IPS-15b (cell line): ENCODE measurements around the gene SEPHS2.

Source experiments
- H3K27me3 ChIP-seq: one replicate; pipeline ENCODE4 v1.6.1; 2013; ENCODE audit warnings: low read length; ENCODE audit not compliant: control insufficient read depth, insufficient read depth
- H3K36me3 ChIP-seq: one replicate; pipeline ENCODE4 v1.6.1; 2013; ENCODE audit warnings: low read length; ENCODE audit not compliant: control insufficient read depth, insufficient read depth
- H3K4me1 ChIP-seq: one replicate; pipeline ENCODE4 v1.6.1; 2013; ENCODE audit warnings: mild to moderate bottlenecking, low read length; ENCODE audit not compliant: control insufficient read depth, insufficient read depth
- H3K4me3 ChIP-seq: one replicate; pipeline ENCODE4 v1.5.1; 2013; ENCODE audit warnings: low read depth, low read length
- H3K9ac ChIP-seq: one replicate; pipeline ENCODE4 v1.6.1; 2013; ENCODE audit warnings: low read depth, mild to moderate bottlenecking, low read length
- H3K9me3 ChIP-seq: one replicate; pipeline ENCODE4 v1.6.1; 2013; ENCODE audit warnings: mild to moderate bottlenecking, low read length; ENCODE audit not compliant: control insufficient read depth, insufficient read depth

SEPHS2 gene, protein sequence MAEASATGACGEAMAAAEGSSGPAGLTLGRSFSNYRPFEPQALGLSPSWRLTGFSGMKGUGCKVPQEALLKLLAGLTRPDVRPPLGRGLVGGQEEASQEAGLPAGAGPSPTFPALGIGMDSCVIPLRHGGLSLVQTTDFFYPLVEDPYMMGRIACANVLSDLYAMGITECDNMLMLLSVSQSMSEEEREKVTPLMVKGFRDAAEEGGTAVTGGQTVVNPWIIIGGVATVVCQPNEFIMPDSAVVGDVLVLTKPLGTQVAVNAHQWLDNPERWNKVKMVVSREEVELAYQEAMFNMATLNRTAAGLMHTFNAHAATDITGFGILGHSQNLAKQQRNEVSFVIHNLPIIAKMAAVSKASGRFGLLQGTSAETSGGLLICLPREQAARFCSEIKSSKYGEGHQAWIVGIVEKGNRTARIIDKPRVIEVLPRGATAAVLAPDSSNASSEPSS

DNA sequence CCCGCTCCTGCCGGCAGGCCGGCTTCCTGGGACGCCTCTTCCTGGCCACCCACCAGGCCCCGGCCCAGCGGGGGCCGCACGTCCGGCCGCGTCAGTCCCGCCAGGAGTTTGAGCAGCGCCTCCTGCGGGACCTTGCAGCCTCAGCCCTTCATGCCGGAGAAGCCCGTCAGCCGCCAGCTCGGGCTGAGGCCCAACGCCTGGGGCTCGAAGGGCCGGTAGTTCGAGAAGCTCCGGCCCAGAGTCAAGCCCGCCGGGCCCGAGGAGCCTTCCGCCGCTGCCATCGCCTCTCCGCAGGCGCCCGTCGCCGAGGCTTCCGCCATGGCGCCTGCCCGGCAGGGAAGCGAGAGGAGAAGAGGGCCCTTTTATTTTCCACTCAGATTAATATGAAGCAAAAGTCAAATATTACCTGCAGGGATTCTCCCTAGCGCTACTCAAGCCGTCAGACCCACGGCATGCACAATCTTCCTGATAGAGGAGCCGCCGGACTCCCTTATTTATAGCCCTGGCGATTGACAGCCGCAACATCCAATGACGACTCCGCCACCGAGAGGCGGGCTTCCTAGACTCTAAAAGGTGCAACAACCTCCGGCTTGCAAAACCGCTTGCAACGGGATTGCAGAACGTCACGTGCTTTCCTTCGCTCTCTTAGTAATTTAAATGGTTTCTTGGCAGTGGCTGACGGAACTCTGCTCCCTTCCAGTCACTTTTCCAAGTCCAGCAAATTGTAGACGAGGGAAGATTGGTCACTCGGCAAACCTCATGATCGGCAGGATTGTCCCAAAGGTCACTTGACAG, at the start of gene SEPHS2:
TSS of gene SEPHS2 (minus strand) at position 467 of the 795 bp plus-strand sequence. CDS start at position 320, 147 bp downstream.
- H3K9me3 ChIP-seq, result no peaks in the 10 kb centered on the region
- peaks cover 4% of the 10 kb centered on the region for H3K27me3 ChIP-seq
- peak within 1 kb of the TSS; percentile 85 for H3K9ac ChIP-seq
- peaks cover 3% of the 10 kb centered on the region for H3K4me1 ChIP-seq
- H3K4me3 ChIP-seq, result peak within 1 kb of the TSS; percentile 93
- H3K36me3 ChIP-seq, result peaks cover 2% of the 10 kb centered on the region

DNA sequence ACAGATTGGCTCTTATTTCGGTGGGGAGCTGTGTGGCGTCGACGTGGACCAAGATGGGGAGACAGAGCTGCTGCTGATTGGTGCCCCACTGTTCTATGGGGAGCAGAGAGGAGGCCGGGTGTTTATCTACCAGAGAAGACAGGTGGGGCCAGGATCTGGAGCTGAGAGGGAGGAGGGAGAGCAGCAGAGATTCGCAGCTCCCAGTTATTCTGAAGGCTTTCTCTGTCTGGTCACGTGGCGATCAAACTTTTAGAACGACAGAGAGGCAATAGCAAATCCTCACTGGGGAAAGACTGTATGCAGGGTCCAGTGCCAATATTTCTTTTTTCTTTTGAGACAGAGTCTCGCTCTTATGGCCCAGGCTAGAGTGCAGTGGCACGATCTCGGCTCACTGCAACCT, 49.0 kb upstream of the SEPHS2 start:
- H3K9me3 ChIP-seq, result no peaks in the 10 kb centered on the region
- no peaks in the 10 kb centered on the region for H3K36me3 ChIP-seq
- no peak overlapping the region for H3K9ac ChIP-seq
- no peaks in the 10 kb centered on the region for H3K4me1 ChIP-seq
- H3K27me3 ChIP-seq, result no peaks in the 10 kb centered on the region
- H3K4me3 ChIP-seq, result no peak overlapping the region

DNA sequence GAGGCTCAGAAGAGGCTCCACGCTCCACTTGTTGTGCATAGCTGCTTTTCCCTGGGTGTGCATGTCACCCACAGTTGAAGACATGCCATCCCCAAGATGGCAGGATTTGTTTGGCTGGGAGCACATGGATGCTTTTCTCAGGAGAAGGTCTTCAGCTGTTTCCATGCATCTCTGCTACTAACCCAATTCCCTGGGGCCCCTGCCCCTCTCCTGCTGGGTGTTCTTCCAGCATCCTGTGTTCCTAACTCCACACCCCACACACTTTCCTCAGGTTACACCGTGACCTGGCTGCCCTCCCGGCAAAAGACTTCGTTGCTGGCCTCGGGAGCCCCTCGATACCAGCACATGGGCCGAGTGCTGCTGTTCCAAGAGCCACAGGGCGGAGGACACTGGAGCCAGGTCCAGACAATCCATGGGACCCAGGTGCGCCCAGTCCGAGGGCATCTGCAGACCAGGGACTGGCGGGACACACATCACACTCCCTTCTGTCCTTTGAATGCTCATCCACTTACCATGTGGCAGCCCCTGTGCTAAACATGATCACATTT, 48.3 kb upstream of the SEPHS2 start:
- Histone ChIP-seq H3K36me3 (no peaks in the 10 kb centered on the region), H3K4me1 (no peaks in the 10 kb centered on the region), H3K27me3 (no peaks in the 10 kb centered on the region), H3K9me3 (no peaks in the 10 kb centered on the region), H3K4me3 (no peak overlapping the region), H3K9ac (no peak overlapping the region)

DNA sequence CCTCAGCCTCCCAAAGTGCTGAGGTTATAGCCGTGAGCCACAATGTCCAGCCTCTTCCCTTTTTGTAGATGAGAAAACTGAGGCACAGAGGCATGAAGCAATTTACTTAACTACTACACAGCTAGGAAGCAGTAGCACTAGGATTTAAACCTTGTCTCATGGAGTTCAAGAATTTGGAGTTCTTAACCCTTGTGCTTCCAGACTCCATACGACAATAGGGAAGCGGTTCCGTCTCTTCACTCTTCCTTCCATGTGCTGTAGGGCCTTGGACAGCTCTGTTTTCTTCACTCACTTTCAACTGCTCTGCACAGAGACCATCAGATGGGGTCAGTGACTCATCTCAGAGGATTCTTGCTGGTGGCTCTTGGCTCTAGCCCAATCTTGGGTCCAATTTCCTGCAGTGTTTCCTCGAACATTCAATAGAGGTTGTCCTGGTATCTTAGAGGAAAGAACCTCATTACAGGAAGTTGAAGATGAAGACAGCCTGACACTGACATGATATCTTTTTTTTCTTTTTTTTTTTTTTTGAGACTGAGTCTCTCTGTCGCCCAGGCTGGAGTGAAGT, 46.2 kb upstream of the SEPHS2 start:
- no peaks in the 10 kb centered on the region for H3K36me3 ChIP-seq
- H3K27me3 ChIP-seq, result no peaks in the 10 kb centered on the region
- no peak overlapping the region for H3K4me3 ChIP-seq
- H3K9ac ChIP-seq, result no peak overlapping the region
- no peaks in the 10 kb centered on the region for H3K9me3 ChIP-seq
- peaks cover 2% of the 10 kb centered on the region for H3K4me1 ChIP-seq

DNA sequence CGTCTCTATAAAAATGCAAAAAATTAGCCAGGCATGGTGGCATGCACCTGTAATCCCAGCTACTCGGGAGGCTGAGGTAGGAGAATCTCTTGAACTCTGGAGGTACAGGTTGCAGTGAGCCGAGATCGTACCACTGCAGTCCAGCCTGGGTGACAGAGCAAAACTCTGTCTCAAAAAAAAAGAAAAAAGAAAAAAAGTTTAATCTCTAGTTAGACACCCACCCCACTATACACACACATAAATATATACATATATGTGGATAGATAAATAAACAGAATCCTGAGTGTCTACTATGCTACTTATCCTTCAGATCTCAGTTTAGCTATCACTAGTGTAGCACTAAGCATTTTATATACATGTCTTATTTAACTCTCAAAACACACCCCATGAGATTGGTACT, 45.6 kb upstream of the SEPHS2 start:
- no peak overlapping the region for H3K9ac ChIP-seq
- no peaks in the 10 kb centered on the region for H3K27me3 ChIP-seq
- H3K36me3 ChIP-seq, result no peaks in the 10 kb centered on the region
- peaks cover 2% of the 10 kb centered on the region for H3K4me1 ChIP-seq
- no peak overlapping the region for H3K4me3 ChIP-seq
- H3K9me3 ChIP-seq, result no peaks in the 10 kb centered on the region

DNA sequence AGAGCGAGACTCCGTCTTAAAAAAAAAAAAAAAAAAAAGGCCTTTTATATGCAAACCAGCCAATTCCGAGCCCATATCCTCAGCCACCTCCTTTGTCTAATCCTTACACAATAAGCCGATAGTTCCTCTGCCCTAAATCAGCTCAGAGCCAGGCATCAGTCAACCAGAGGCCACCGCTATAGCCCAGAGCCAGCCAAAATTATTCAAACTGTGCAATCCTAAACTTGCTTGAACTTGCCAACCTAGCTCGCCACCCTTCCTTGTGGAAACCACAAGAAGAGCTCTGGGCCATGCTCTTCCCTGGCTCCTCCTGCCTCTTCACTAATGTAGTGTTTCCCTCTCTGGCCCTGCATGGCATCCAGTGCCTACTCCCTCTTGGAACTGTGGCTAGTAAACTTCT, 44.5 kb upstream of the SEPHS2 start:
- Histone ChIP-seq H3K36me3 (no peaks in the 10 kb centered on the region), H3K27me3 (no peaks in the 10 kb centered on the region)

DNA sequence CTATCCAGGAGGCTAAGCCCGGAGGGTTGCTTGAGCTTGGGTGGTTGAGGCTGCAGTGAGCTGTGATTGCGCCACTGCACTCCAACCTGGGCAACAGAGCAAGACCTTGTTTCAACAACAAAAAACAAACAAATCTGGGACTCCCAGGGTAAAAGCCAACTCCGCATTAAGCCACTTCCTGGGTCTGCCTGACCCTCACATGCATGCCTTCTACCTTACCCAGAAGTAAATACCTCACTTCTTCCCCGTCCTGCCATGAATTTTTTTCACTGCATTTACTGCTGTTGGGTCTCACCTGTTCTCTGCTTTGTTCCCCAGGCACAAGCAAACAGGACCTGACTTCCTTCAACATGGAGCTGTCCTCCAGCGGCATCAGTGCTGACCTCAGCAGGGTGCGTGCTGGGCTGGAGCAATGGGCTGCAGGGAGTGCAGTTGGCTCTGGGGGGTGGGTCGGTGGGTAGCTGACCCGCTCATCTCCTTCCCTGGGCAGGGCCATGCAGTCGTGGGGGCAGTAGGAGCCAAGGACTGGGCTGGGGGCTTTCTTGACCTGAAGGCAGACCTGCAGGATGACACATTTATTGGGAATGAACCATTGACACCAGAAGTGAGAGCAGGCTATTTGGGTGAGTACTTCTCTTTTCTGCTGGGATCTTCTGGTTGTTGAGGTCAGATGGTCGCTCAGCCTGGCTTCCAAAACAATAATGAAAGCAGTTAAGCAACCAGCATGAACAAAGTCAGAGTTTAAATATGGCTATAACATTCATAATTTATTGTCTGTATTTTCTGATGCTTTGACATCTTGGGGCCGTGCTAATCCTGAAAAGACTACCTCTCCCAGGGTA, 43.3 kb upstream of the SEPHS2 start:
- Histone ChIP-seq H3K27me3 (no peaks in the 10 kb centered on the region), H3K4me3 (no peak overlapping the region), H3K9ac (no peak overlapping the region), H3K9me3 (no peaks in the 10 kb centered on the region), H3K4me1 (peaks cover 2% of the 10 kb centered on the region), H3K36me3 (no peaks in the 10 kb centered on the region)

More for the DNA sequence above, 44.5 kb upstream of the SEPHS2 start:
- Histone ChIP-seq H3K9ac (no peak overlapping the region), H3K4me1 (peaks cover 2% of the 10 kb centered on the region), H3K4me3 (no peak overlapping the region), H3K9me3 (no peaks in the 10 kb centered on the region)

DNA sequence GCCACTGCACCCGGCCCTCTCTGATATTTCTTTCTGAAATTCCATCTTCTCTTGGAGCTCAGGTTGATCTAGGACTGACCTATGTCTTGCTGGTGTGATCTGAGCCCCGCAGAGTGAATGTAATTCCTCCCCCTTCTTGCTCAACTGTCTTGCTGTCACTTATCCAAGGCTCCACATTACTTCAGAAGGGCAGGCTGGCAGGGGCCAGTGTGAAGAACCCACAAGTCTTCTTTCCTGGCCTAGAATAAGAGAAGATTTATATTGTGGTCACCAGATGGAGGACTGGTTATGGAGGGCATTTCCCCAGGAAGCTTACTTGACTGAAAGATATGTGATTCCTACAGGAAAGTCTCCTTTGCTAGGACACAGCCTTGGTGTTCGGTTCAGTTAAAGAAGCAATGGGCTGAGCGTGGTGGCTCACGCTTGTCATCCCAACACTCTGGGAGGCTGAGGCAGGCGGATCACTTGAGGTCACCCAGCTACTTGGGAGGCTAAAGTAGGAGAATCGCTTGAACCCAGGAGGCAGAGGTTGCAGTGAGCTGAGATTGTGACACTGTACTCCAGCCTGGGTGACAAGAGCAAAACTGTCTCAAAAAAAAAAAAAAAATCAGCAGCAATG, 40.3 kb upstream of the SEPHS2 start:
- Histone ChIP-seq H3K36me3 (no peaks in the 10 kb centered on the region), H3K9ac (no peak overlapping the region), H3K9me3 (no peaks in the 10 kb centered on the region), H3K4me1 (peaks cover 2% of the 10 kb centered on the region), H3K27me3 (no peaks in the 10 kb centered on the region), H3K4me3 (no peak overlapping the region)

DNA sequence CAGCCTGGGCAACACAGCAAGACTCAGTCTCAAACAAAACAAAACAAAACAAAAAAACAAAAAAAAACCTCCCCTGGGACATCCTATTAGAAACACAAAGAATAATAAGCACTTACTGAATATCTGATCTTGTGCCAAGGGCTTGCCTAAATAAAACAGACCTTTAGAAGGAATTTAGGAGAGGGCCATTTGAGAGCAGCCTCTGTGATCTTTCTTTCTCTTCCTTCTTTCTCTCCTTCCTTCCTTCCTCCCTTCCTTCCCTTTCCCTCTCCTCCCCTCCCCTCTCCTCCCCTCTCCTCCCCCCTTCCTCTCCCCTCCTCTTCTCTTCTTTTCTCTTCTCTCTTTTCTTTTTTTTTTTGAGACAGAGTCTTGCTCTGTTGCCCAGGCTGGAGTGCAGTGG, 39.2 kb upstream of the SEPHS2 start:
- Histone ChIP-seq H3K4me3 (no peak overlapping the region), H3K4me1 (peaks cover 2% of the 10 kb centered on the region), H3K9ac (no peak overlapping the region), H3K27me3 (no peaks in the 10 kb centered on the region), H3K36me3 (no peaks in the 10 kb centered on the region), H3K9me3 (no peaks in the 10 kb centered on the region)

DNA sequence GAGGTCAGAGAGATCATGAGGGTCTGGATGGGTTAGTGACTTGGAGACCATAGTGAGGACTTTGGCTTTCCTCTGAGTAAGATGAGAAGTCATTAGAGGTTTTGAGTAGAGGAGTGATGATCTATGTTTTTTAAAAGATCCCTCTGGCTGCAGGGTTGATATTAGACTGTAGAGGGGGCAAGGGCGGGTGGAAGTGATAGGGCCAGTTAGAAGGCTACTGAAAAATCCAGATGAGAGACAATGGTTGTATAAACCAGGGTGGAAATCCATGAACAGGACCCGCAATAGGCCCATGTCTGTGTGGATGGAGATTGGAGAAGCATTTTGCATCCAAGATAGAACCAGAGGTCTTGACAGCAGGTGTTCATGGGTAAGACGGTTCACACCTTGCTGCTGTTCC, 36.7 kb upstream of the SEPHS2 start:
- Histone ChIP-seq H3K27me3 (no peaks in the 10 kb centered on the region), H3K9ac (no peak overlapping the region), H3K36me3 (no peaks in the 10 kb centered on the region), H3K4me1 (no peaks in the 10 kb centered on the region), H3K4me3 (no peak overlapping the region), H3K9me3 (no peaks in the 10 kb centered on the region)

DNA sequence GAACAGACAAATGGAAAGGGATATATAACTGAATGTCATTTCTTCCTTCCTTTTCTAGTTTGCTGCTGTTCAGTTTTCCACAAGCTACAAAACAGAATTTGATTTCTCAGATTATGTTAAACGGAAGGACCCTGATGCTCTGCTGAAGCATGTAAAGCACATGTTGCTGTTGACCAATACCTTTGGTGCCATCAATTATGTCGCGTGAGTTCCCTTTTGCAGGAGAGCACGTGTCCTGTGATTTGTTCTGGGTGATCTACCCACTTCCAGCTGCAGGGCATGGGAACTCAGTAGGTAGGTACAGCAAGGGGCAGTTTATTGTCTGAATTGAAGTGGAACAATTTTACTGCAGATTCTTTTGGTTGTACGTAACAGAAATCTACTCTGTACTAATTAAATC, 35.7 kb upstream of the SEPHS2 start:
- no peak overlapping the region for H3K4me3 ChIP-seq
- H3K36me3 ChIP-seq, result no peaks in the 10 kb centered on the region
- H3K27me3 ChIP-seq, result no peaks in the 10 kb centered on the region
- H3K9ac ChIP-seq, result no peak overlapping the region
- H3K4me1 ChIP-seq, result no peaks in the 10 kb centered on the region
- no peaks in the 10 kb centered on the region for H3K9me3 ChIP-seq
